Caki2 (cell line): ENCODE data around the gene SPIB. TPM values are rescaled to one million over a fixed set of nuclear protein-coding genes. Genes with fewer than 3 reads are reported as not detected.

Source experiments
- DNase-seq: peaks from one replicate; pipeline ENCODE4 v3.0.0-alpha.2; 2015; ENCODE audit warnings: low read depth
- in situ Hi-C: cut with HindIII; loops from 2 replicates; pipeline ENCODE4 v1.10.0; 2016; ENCODE audit warnings: low sequenced_read_pairs, low pct_unique_long_range_greater_than_20kb, mixed read lengths
- total RNA-seq: library from RNA; depleted of rRNA; stranded (reverse); fragments of >200 nt; shearing (Covaris generic); gene quantifications from 2 replicates; pipeline ENCODE4 v1.2.3, GENCODE V29; 2014; ENCODE audit warnings: low replicate concordance; rRNA removed

Gene SPIB
- not detected in 2 replicates for total RNA-seq

GRCh38 chr19:50418176-50419021 lies at the start of gene SPIB:
TSS of gene SPIB (plus strand) at chr19:50418938. CDS start at chr19:50418963, 25 bp downstream.
- in situ Hi-C loops, result no loop called here
- no peak for DNase-seq

DNA sequence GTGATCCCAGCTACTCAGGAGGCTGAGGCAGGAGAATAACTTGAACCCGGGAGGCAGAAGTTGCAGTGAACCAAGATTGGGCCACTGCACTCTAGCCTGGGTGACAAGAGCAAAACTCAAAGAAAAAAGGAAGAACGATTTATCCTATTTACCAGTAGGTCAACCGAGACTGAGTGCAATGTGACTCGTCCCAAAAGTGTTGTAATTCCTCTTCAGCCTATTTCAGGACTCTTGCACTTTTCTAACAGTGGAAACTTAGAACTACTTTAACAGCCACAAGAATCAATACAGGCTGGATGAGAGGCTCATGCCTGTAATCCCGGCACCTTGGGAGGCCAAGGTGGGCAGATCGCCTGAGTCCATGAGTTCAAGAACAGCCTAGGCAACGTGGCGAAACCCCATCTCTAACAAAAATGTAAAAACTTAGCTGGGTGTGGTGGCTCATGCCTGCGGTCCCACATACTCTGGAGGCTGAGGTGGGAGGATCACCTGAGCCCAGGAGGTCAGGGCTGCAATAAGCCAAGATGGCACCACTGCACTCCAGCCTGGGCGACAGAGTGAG lies 46.7 kb upstream of the SPIB start:
- no peak for DNase-seq
- in situ Hi-C loops, result no loop called here

GRCh38 chr19:50376166-50377050 lies 42.3 kb upstream of the SPIB start, which contains the start of gene NR1H2:
TSS of gene NR1H2 (plus strand) at chr19:50376457. CDS start at chr19:50377606, 1,149 bp downstream.
- in situ Hi-C loops, result no loop called here
- peak; percentile 96 for DNase-seq

DNA sequence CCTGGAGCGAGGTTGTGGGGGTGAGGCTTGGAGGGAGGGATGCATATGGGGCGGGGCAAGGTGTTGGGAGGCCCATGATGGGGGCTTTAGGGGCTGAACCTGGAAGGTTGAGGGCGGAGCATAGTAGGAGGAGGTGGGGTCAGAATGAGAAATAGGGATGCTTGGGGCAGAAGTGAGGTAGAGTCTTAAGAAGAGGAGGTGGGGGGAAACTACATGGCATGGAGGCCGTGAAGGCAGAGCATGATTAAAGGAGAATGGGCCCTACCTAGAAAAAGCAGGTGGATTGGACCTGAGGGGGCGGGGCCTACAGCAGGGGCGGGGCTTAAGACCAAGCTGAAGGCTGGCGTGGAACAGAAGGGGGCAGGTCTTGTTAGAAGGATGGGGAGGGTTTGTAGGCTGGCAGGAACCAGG lies 41.7 kb upstream of the SPIB start:
- DNase-seq, result peak; percentile 50
- in situ Hi-C loops, result no loop called here

- DNase-seq, result no peak
- in situ Hi-C loops, result no loop called here
Observed at GRCh38 chr19:50377517-50377916, 41.2 kb upstream of the SPIB start.

DNA sequence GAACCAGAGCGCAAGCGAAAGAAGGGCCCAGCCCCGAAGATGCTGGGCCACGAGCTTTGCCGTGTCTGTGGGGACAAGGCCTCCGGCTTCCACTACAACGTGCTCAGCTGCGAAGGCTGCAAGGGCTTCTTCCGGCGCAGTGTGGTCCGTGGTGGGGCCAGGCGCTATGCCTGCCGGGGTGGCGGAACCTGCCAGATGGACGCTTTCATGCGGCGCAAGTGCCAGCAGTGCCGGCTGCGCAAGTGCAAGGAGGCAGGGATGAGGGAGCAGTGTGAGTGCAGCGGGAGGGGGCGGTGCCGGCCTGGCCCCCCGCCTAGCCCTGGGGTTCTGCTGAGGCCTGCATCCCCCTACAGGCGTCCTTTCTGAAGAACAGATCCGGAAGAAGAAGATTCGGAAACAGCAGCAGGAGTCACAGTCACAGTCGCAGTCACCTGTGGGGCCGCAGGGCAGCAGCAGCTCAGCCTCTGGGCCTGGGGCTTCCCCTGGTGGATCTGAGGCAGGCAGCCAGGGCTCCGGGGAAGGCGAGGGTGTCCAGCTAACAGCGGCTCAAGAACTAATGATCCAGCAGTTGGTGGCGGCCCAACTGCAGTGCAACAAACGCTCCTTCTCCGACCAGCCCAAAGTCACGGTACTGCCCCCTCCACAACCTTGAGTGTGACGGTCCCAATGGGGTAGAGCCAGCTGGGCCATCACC lies 40.4 kb upstream of the SPIB start:
- in situ Hi-C loops, result no loop called here
- no peak for DNase-seq

DNA sequence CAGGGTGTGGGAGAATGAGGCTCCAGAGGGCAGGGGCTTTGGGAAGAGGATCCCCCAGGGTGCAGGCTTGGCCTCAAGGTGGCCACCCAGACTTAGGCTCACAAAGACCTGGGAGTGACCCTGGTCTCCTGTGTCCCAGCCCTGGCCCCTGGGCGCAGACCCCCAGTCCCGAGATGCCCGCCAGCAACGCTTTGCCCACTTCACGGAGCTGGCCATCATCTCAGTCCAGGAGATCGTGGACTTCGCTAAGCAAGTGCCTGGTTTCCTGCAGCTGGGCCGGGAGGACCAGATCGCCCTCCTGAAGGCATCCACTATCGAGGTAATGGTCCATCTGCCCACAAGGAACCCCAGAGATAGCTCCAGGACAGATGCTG lies 39.9 kb upstream of the SPIB start:
- in situ Hi-C loops, result no loop called here
- no peak for DNase-seq

- no peak for DNase-seq
- in situ Hi-C loops, result no loop called here
Observed at GRCh38 chr19:50379602-50380001, 39.1 kb upstream of the SPIB start.

- DNase-seq, result no peak
- in situ Hi-C loops, result no loop called here
Observed at GRCh38 chr19:50380137-50380536, 38.6 kb upstream of the SPIB start.

GRCh38 chr19:50380751-50381151 lies 38.0 kb upstream of the SPIB start:
- in situ Hi-C loops, result no loop called here
- DNase-seq, result no peak

GRCh38 chr19:50381881-50382729 lies 36.6 kb upstream of the SPIB start:
- in situ Hi-C loops, result no loop called here
- no peak for DNase-seq

DNA sequence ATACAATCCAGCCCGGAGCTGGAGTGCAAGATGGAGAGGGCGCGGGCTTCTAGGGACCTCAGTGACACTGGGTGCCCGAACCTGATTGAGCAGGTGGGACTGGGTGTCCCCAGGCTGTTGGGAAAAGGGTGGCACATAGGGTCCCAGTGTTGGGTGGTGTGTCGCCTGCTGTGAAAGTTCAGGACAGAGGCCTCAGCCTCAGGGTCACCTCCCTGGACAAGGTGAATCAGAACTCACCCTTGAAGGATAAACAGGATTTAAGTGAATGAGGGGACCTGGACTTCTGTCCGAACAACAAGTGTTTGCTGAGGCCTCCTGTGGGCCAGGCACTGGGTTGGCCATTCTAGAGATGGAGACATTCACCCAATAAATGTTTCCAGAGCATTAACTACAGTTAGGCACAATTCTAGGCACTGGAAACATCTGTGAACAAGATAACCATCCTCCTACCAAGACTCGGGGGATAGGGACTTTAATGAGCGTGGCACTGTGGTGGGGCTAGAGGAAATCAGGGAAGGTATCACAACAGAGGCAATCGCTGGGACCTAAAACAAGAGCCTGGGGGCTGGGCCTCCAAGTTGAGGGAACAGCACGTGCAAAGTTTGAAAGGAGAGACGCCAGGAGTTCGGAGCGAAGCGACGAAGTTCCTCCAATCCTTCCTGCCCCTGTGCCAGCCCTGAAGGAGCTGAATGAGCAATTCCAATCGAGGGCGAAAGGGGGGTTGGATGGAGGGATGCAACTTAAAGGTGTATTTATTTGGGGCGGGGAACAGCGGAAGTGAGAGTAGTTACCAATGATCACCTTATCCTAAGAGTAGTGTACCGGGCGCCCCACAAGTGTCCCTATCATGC lies 35.5 kb upstream of the SPIB start:
- DNase-seq, result no peak
- in situ Hi-C loops, result no loop called here

DNA sequence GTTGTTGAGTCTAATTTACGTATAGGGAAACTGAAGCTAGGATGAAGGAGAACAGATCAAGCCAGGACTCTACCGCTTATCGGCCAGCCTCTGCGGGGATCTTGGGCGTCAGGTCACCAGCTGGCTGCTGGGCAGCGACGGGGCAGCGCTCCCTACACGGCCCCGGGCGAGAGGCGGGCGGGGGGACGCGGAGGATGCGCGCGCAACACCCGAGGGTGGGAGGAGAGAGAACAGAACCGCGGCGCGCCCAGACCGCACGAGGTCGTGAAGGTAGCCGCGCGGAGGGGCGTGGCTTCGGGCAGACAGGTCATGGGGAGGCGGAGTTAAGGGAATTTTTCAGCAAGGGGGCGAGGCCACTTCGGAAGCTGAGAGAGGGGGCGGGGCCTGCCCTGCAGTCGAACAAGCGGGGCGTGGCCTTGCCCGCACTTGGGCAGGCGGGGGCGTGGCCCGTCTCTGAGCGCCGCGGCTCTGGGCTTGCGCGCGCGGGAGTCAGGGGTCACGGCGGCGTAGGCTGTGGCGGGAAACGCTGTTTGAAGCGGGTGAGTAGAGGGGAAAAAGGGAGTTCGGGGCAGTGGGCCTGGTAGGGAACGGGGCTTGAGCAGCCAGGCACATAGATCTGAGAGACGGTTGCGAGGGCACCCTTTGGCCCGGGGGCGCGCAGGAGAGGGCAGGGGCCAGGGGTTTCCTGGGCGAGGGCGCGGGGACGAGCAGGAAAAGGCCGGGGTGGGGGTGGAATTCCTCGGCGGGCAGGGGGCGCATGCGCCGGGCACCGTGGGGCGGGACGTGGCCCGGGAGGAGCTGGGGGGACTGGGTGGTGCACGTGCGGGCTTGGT lies 34.7 kb upstream of the SPIB start, which contains the start of gene POLD1:
Gene POLD1, plus strand, starts transcription at position 496 of the 833 bp plus-strand sequence. CDS start 14,505 bp downstream, outside the sequence.
- in situ Hi-C loops, result no loop called here
- peak; percentile 98 for DNase-seq

- in situ Hi-C loops, result no loop called here
- DNase-seq, result no peak
Observed at GRCh38 chr19:50384685-50385535, 33.8 kb upstream of the SPIB start.
